ENCODE measurements around the gene PRKAR1B.

DNA sequence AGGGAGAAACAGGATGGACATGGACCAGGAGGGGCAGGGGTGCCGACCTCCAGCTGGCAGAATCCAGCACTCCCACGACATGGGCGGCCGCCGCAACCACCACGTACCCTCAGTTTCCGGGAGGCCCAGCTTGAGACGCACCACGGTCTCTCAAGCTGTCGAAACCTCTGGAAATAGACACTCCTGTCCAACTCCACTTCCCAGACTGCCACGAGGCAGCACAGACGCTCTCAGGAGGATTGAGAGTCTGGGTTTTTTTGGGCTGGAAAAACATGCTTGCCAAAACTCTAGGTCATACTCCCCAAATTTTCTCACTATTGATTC is 169.6 kb downstream of the PRKAR1B start:
- no peak for TF ChIP-seq POLR2A (IDR thresholded peaks at IDR 0.05; ENCODE audit: borderline replicate concordance, extremely low read depth, insufficient read depth, insufficient read length)
- TF ChIP-seq, protein P1, sequence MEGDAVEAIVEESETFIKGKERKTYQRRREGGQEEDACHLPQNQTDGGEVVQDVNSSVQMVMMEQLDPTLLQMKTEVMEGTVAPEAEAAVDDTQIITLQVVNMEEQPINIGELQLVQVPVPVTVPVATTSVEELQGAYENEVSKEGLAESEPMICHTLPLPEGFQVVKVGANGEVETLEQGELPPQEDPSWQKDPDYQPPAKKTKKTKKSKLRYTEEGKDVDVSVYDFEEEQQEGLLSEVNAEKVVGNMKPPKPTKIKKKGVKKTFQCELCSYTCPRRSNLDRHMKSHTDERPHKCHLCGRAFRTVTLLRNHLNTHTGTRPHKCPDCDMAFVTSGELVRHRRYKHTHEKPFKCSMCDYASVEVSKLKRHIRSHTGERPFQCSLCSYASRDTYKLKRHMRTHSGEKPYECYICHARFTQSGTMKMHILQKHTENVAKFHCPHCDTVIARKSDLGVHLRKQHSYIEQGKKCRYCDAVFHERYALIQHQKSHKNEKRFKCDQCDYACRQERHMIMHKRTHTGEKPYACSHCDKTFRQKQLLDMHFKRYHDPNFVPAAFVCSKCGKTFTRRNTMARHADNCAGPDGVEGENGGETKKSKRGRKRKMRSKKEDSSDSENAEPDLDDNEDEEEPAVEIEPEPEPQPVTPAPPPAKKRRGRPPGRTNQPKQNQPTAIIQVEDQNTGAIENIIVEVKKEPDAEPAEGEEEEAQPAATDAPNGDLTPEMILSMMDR (IDR thresholded peaks at IDR 0.05 in 2 of 3, conservative IDR thresholded peaks at IDR 0.05 in 1 of 3; ENCODE audit: borderline replicate concordance in 1 of 3, insufficient read depth in 1 of 3, low read depth in 2 of 3, low read length in 2 of 3), result no peak

Measured in HCT116 (cell line).